NCI-H524 (cell line): ENCODE results near the gene EBLN1.
"Not testable (repeated sequence)": the region's sequence is repeated elsewhere in the genome, so short reads cannot be mapped to it uniquely, and the experiment has no call there.

Experiments used
- DNase-seq, 2 experiments: peaks; one replicate each; lab custom pipeline; 2025; lab: John Stamatoyannopoulos, UW

Gene EBLN1

DNA sequence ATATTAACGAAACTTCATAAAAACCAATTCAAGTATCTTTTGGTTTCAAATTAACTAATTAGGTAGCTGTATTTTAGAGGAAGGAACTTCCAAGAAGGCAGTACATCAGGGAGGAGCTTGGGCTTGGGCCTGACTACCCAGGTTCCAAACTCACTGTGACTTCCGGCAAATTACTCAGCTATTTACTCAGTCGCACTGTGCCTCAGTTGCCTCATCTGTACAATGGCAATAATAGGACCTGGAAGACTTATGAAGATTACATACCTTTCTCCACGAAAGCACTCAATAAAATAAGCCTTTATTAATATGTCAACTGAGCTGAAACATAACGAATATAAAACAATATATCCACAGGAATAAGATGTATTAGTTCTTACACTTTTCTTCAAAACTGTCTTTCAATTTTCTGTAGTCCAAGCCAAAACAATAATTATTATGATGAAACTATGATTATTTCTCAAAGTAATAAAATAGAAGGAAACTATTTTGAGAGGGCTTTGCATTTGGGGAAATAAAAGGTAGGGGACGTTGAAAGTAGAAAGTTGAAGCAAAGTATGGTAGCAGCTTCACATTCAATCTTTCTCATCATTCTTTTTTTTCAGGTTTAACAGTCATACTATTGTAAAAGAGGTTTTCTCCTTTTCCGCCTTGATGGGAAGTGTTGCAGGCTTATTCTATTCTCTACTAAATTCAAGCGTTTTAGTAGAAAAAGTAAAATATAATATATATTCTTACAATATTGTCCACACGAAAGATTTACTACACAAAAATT lies 10.5 kb upstream of the EBLN1 start:
- DNase-seq = no peak

DNA sequence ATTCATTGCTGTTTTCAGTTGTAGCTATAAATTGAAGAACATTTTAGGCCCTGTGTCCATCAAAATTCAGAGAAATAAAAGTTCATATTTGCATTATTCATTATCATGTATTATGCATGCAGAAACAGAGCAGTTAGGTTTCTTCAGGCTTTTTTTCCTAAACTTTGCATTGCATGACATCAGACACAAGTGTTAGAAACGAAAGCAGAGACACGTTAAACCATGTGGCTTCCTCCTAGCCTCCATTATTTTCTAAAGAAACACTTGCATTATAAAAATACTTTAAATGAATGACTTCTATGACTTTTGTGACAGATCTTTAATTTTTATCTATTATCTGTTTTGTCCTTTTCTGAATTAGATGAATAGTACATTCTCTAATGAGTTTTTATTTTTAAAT lies 8.8 kb upstream of the EBLN1 start:
- no peak for DNase-seq

DNA sequence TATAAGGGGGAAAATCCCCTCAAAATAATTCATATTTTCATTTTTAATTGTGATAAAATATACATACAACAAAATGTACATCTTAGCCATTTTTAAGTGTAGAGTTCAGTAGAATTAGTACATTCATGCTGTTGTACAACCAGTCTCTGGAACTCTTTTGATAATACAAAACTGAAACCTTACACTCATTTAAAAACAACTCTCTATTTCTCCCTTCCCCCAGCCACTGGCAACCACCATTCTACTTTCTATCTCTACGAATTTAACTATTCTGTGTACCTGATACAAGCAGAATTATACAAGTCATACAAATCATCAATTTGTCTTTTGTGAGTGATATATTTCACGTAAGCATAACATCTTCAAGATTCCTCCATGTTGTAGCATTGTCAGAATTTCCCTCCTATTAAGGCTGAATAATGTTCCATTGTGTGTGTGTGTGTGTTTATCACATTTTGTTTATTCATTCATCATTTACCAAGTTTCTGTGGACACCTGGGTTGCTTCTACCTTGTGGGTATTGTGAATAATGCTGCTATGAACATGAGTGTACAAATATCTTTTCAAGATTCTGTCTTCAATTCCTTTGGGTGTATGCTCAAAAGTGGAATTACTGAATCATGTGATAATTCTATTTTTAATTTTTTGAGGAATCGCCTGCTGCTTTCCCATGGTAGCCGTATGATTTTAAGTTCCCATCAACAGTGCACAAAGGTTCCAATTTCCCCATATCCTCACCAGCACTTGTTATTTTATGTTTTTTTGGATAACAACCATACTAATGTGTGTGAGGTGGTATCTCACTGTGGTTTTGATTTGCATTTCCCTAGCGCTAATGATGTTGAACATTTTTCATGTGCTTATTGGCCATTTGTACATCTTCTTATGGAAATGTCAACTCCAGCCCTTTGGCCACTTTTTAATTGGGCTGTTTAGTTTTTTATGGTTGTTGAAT lies 4.7 kb upstream of the EBLN1 start:
- no peak for DNase-seq

DNA sequence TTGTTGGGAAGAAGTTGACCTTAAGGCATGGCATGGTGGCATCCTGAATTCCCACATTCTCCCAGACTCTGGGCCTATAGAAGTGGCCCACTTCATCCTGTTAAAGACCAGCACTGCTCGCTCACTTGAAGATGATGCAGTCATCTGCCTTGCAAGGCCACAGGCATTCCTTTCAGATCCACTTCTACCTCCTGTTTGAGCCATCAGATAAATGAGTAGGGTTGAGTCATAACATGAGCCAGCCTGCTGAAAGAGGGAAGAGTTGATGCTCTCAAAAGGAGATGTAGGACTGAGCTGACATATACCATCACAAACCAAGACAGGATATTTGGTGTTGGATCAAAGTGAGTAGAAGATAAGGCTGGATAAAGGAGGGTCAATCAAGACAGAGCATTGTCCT lies 1.5 kb upstream of the EBLN1 start:
- no peak for DNase-seq

DNA sequence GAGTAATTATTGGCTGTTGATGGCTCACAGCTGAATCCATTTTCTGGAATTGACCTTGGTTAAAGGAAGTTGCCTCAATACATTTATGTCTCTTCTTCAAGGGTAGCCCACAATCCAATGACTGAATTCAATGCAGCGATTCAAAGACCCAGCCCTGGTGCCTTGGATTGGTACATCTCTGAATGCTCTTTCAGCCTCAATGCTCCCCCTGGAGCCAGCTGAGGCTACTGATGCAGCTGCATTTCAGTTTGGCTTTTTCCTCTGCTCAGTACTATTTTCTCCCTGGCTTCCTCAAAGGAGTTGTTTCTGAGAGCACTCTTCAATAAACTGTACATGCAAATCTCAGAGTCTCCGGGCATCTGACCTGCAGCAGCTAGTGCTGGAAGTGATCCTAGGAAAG lies 633 bp upstream of the EBLN1 start:
- no peak for DNase-seq

DNA sequence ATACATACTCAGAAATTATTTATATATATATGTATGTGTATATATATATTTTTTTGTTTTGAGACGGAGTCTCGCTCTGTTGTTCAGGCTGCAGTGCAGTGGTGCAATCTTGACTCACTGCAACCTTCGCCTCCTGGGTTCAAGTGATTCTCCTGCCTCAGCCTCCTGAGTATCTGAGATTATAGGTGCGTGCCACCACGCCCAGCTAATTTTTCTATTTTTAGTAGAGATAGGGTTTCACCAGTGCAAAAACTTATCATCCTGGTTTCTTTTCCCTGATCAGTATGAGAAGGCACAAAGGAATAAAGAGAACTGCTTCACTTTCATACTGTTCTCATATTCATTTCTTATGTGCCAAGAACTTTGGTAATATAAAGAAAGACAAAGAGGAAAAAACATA lies 731 bp downstream of the EBLN1 start:
- not testable (repeated sequence) for DNase-seq

DNA sequence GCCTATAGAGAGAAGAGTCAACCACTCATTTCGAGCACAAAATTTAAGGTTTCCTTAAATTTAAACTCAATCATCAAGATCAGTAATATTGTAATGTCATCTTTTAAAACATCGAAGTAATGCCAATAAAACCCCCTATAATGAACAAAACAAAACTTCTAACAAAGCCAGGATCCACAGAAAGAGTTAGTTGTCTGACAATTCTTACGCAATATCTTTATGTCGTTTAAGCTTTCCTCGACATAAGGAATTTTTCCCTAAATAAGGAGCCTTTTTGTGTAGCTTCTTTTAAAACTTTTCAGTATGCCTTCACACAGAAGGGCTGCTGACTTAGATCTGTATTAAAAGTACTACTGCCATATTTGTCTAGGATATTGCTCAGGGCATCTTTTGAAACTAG lies 7.5 kb downstream of the EBLN1 start:
- no peak for DNase-seq

DNA sequence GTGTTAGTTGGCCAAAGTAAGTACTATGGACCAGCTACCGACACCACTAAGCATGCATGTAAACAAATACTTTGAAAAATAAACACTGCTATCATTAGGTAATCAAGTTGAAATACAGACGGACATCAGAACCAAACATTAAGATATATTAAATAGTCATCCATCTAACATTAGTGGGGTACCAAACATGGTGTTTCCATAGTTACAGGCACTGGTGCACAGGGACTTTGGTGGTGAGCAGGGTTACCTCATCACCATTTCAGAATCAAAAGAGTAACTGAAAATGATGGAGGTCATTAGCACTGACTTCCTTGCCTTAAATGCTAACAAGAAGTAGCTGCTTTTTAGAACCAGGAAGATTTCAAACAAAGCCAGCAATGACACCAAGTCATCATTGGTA lies 23.9 kb downstream of the EBLN1 start:
- DNase-seq = no peak

DNA sequence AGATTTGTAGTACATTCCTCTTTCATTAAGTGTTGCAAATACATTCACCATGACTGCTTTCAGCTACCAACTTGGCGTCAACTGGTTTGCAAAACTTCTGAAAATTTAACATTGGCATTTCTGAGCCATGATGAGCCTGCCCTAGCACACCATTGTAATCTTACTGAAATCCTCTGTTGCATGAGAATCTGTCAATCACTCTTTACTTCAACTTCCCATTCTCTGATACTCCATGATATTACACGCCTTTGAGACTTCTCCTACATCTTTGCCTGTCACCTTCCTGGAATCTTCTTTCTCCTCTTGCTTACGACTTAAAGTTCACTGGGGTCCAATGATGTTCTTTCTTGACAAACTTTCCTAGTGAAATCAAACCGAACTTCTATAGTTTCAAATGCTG lies 32.2 kb downstream of the EBLN1 start:
- no peak for DNase-seq

DNA sequence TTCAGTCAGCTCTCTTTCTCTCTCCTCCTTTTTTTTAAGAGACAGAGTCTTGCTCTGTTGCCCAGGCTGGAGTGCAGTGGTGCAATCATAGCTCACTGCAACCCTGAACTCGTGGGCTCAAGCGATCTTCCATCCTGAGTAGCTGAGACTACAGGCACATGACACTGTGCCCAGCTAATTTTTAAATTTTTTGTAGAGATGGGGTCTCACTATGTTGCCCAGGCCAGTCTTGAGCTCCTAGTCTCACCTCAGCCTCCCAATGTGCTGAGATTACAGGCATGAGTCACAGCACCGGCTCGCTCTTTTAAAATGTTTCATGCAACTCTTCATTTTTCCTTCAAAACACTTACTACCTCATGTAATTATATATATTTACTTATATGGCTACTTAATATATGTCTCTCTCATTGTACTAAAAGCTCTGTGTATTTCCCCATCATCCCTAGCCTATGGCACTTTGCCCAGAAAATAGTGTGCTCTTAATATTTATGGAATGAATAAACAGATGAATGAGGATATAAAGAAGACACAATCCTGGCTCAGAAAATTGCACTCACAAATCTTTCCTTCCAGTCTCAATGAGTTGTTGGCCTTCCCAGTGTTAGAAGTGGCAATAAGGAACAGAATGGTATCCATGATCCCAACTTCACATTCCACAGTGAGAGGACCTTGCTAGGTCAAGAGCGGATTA lies 33.9 kb downstream of the EBLN1 start:
- DNase-seq = no peak

DNA sequence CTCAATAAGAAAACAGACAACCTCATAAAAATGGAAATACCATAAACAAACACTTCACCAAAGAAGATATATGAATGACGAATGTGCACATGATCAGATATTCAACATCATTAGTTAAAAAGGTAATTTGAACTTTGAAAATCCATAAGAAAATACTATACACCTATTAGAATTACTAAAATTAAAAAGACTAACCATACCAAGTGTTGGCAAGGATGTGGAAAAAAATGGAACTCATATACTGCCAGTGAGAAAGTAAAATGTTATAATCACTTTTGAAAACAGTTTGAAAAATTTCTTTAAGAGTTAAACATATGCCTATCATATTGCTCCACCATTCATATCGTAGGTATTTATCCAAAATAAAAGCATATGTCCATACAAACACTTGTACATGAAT lies 37.1 kb downstream of the EBLN1 start:
- no peak for DNase-seq

DNA sequence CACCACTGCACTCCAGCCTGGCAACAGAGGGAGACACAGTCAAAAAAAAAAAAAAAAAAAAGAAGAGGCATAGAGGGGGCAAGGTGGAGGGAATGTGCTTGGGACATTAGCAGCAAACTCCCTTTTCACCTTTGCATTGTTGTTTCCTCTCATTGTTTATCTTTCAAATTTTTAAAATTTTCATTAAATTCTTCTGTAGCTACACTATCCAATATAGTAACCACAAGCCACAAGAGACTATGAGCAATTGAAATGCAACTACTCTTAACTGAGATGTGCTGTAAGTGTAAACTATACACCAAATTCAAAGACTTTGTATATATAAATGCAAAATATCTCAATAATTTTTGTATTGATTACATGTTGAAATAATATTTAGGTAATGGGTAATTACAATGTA lies 43.4 kb downstream of the EBLN1 start:
- no peak for DNase-seq

DNA sequence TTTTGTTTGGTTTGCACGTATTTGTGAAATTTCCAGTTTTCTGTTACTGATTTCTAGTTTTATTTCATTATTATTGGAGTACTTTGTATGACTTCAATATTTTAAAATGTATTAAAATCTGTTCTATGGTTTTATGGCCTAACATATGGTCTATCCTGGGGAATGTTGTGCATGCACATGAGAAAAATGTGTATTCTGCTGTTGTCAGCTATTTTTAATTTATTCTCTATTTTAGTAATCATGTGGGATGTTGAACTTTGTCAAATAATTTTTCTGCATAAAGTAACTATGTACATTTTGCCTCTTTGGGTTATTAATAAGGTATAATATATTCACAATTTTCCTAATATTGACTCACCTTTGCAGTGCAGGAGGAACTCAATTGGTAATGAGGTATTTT lies 46.7 kb downstream of the EBLN1 start:
- no peak for DNase-seq

DNA sequence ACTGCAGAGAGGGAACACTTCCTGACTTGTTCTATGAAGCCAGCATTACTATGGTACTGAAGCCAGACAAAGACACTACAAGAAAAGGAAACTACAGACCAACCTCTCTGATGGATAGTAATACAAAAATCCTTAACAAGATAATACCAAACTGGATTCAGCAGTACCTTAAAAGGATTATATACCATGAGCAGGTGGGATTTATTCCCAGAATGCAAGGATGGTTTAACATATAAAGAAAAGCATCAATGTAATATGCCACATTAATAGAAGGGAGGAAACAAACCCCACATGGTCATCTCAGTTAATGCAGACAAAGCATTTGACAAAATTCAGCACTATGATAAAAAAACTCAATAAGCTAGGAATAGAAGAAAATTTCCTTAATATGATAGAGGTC lies 47.2 kb downstream of the EBLN1 start:
- no peak for DNase-seq

DNA sequence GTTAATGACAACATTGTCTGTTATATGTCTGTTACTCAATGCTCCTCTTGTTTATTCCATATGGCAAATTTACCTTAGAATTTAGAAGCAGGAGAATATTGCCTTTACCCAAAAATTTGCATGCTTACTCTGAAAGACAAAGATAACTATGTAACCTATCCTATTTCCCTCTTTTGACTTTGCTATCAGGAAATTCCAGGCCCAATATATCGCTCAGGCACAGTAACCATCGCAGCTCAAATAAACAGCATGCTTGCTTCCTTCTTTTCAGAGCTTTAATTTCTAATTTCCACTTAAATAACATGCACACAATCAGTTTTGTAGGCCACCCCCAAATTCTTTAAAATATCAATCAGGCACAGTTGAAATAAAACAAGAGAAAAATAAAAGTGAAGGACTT lies 57.8 kb downstream of the EBLN1 start:
- no peak for DNase-seq

DNA sequence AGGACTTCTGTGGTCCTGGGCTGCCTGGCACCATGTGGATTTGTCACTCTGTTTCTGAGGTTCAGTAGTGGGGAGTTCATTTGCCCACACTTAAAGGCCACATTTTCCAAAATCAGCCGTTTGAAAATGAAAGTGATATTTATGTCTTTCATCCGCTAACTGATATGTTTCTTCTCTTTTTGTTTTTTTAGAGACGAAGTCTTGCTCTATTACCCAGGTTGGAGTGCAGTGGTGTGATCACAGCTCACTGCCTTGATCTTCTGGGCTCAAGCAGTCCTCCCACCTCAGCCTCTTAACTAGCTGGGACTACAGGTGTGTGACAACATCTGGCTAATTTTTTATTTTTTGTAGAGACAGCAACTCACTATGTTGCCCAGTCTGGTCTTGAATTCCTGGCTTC lies 58.6 kb downstream of the EBLN1 start:
- DNase-seq = no peak
